GF-D8 (cell line): ENCODE data around the gene ATXN7L1.
"Not testable (repeated sequence)": the region's sequence is repeated elsewhere in the genome, so short reads cannot be mapped to it uniquely, and the experiment has no call there.

ENCODE experiments used
- DNase-seq: peaks from one replicate; lab custom pipeline; 2025; lab: John Stamatoyannopoulos, UW

ATXN7L1 gene

GRCh38 chr7:105860793-105861192, 15.6 kb downstream of the ATXN7L1 start:
- DNase-seq: no peak

GRCh38 chr7:105857009-105857952, 19.1 kb downstream of the ATXN7L1 start:
- no peak for DNase-seq

- no peak for DNase-seq
Measured at GRCh38 chr7:105854498-105854897, 21.9 kb downstream of the ATXN7L1 start.

- no peak for DNase-seq
Measured at GRCh38 chr7:105853931-105854419, 22.4 kb downstream of the ATXN7L1 start.

- DNase-seq: no peak
Measured at GRCh38 chr7:105851064-105851463, 25.3 kb downstream of the ATXN7L1 start.

GRCh38 chr7:105849122-105849855, 27.1 kb downstream of the ATXN7L1 start:
- DNase-seq: no peak

GRCh38 chr7:105846404-105846803, 30.0 kb downstream of the ATXN7L1 start:
- DNase-seq: no peak

GRCh38 chr7:105844681-105845080, 31.7 kb downstream of the ATXN7L1 start:
- DNase-seq: not testable (repeated sequence)

GRCh38 chr7:105841866-105842265, 34.5 kb downstream of the ATXN7L1 start:
- no peak for DNase-seq

- no peak for DNase-seq
Measured at GRCh38 chr7:105840981-105841749, 35.2 kb downstream of the ATXN7L1 start.

- DNase-seq: no peak
Measured at GRCh38 chr7:105839266-105839665, 37.1 kb downstream of the ATXN7L1 start.

- DNase-seq: no peak
Measured at GRCh38 chr7:105838627-105839231, 37.7 kb downstream of the ATXN7L1 start.

GRCh38 chr7:105837765-105838626, 38.4 kb downstream of the ATXN7L1 start:
- DNase-seq: no peak

- DNase-seq: no peak
Measured at GRCh38 chr7:105835441-105835840, 41.0 kb downstream of the ATXN7L1 start.

- no peak for DNase-seq
Measured at GRCh38 chr7:105831824-105832535, 44.4 kb downstream of the ATXN7L1 start.

GRCh38 chr7:105831302-105831620, 45.1 kb downstream of the ATXN7L1 start:
- no peak for DNase-seq

GRCh38 chr7:105830405-105831301, 45.7 kb downstream of the ATXN7L1 start:
- DNase-seq: no peak

- no peak for DNase-seq
Measured at GRCh38 chr7:105829681-105830322, 46.6 kb downstream of the ATXN7L1 start.

GRCh38 chr7:105828141-105828540, 48.3 kb downstream of the ATXN7L1 start:
- DNase-seq: no peak
